Skin epidermis (tissue), 12 donors: ENCODE data around the gene NAA80.

Source experiments
- H3K27ac ChIP-seq, 21 experiments: fragments of 200-600 bp; sonication (generic) in 11 of 21; one replicate each; pipeline ENCODE4 v1.5.0; 2020; ENCODE audit warnings: mild to moderate bottlenecking in 3 of 21, inconsistent platforms in 2 of 21, moderate library complexity in 2 of 21
- H3K4me3 ChIP-seq, 7 experiments: fragments of 200-600 bp; sonication (generic) in 2 of 7; one replicate each; pipeline ENCODE4 v1.5.0; 2020; ENCODE audit warnings: inconsistent platforms in 2 of 7, mild to moderate bottlenecking in 2 of 7, moderate library complexity in 1 of 7

Gene NAA80

GRCh38 chr3:50298836-50299637, at the start of gene NAA80, which contains the start of gene HYAL3:
Gene NAA80, minus strand, starts transcription at chr3:50299405. Its CDS starts 1,942 bp downstream, at chr3:50297463.
Gene HYAL3, minus strand, starts transcription at chr3:50299405. Its CDS starts 3,803 bp downstream, at chr3:50295602.
- Histone ChIP-seq H3K27ac (peak within 1 kb of the TSS; percentile 54 to 95 (median 89)), H3K4me3 (peak within 1 kb of the TSS; percentile 44 to 69 (median 65))

DNA sequence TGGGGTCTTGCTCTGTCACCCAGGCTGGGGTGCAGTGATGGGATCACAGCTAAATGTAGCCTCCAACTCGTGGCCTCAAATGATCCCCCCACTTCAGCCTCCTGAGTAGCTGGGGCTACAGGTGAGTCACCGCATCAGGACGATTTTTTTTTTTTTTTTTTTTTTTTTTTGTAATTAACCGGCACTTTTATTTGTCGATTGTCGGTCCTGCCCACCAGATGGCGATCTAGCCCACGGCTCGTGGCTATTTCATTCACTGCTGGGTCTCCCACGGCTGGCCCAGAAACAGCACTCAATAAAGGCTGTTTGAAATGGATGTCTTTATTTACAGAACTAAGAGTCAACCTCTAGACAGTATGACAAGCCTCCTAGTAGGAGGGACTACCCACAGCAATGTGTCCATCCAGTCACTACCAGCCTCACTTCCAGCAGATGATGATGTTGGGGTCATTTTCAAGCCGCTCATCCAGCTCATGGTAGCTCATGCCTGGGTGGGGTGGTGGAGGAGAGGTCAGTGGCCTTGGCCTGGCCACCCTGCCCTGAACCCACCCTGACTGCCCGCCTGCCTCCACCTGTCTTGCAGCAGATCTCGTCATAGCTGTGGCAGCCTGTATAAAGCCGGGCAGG, 48.1 kb upstream of the NAA80 start:
- peak overlapping the region in 2 of 21 experiments; percentile 12 to 28 for H3K27ac ChIP-seq
- H3K4me3 ChIP-seq, result no peak overlapping the region

DNA sequence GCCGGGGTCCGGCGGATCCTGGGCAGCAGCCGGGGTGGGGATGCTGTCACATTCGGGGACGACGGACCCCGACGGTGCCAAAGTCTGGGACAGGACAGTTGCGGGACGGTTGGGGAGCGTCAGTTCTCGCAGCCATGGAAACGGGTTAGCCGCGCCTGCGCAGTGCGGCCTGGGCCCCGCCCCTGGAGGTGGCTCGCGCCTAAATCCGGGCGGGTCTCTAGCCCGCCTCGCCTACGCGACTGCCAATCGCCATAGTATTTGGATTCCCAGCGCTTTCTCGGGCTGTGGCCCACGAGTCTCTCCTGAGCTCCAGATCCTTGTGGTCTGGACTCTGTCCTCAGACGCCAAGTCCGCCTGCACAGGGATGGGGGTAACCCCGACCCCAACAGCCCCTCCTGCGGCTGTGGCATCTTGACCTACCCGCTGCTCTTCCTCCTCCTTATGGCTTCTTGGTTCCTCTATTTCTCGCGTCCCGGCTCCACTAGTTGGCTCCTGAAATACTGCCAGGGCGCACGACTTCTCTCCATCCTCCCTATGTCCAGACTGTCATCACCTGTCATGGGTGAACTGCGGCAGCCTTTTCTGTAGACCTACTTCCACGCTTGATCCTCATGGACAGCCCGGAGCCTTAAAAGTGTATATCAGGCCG, 46.5 kb upstream of the NAA80 start, which contains the start of gene ZMYND10:
TSS of gene ZMYND10 (minus strand) at position 147 of the 649 bp plus-strand sequence. CDS start 153 bp downstream, outside the sequence.
- Histone ChIP-seq H3K27ac (peak within 1 kb of the TSS in 4 of 21 experiments; percentile 23 to 65 (median 52)), H3K4me3 (peak within 1 kb of the TSS in 6 of 7 experiments; percentile 16 to 37 (median 29))

DNA sequence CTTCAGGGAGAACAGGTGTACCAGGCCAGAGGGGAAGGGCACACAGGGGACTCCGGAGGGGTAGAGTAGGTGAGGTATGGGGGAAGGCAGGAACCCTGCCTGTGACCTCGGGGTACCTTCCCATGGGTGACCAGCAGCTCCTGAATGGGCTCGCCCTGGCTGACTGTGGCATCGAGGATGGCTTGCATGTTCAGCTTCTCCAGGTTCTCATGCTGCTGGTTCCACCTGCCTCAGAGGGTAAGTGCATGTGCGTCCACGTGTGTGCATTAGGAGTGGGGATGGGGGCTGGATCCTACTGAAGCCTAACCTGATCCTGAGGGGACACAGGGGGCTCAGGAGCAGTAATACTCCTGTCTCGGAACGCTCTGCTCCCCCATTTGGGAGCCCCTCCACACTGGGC, 45.8 kb upstream of the NAA80 start:
- Histone ChIP-seq H3K4me3 (peak overlapping the region in 5 of 7 experiments; percentile 16 to 37 (median 26)), H3K27ac (no peak overlapping the region)

GRCh38 chr3:50342813-50343633, 43.8 kb upstream of the NAA80 start:
- H3K4me3 ChIP-seq, result no peak overlapping the region
- H3K27ac ChIP-seq, result peak overlapping the region in 4 of 21 experiments; percentile 23 to 98 (median 97)

DNA sequence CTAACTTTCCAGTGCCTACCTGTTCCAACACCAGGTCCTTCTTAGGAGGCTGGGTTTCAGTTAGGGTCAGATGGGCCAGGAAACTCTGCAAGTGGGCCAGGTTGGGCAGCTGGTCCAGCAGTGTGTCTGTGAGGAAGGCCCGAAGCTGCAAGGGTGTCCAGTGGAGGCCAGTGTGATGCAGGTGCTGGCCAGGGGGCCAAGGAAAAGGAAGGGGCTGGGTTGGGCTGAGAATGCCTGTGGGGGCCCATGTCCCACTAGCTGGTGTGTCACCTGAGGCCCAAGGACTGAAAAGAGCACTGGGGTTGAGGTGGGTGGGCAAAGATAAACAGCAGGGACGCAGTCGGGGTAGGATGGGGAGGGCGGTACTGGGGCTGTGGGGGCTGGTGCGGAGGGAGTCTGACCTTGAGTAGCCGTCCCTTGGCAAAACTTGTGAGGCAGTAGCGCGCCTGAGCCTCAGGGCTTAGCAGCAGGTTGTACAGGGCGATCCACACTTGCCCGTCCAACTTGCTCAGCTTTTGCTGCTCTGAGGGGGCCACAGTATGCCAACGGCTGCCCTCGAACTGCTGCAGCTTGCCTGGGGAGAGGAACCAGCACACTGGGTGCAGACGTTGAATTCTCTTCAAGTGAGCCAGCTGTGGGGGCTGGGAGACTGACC, 42.9 kb upstream of the NAA80 start:
- H3K27ac ChIP-seq, result peak overlapping the region in 11 of 21 experiments; percentile 83 to 98 (median 97)
- no peak overlapping the region for H3K4me3 ChIP-seq

DNA sequence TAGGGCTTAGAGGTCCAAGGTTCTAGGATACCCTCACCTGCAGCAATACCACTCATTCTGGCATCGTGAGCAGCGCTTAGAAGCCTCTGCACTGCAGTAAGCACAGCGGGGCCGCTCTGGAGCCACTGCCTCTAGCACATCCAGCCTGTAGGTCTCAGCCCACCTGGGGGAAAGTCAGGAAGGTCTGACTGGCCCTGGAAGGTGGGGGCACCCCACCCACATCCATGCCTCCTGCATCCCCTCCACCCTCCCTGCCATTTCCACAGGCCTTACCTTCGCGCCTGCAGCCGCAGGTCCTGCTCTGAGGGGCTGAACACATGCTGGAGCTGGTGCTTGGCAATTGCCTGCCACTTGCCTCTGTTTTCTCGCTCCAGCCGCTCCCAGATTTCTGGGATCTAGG, 42.3 kb upstream of the NAA80 start:
- Histone ChIP-seq H3K4me3 (peak overlapping the region in 5 of 7 experiments; percentile 42 to 87 (median 65)), H3K27ac (peak overlapping the region in 20 of 21 experiments; percentile 77 to 98 (median 96))

- Histone ChIP-seq H3K4me3 (peak within 1 kb of the TSS; percentile 42 to 87 (median 61)), H3K27ac (peak within 1 kb of the TSS; percentile 58 to 98 (median 96))
Observed at GRCh38 chr3:50340448-50341329, 41.5 kb upstream of the NAA80 start, which contains the start of gene RASSF1. Gene RASSF1, minus strand, starts transcription at chr3:50340836. Its CDS starts 31 bp downstream, at chr3:50340805.

GRCh38 chr3:50340147-50340447, 40.9 kb upstream of the NAA80 start:
- Histone ChIP-seq H3K27ac (peak overlapping the region; percentile 58 to 98 (median 96)), H3K4me3 (peak overlapping the region; percentile 42 to 87 (median 61))

DNA sequence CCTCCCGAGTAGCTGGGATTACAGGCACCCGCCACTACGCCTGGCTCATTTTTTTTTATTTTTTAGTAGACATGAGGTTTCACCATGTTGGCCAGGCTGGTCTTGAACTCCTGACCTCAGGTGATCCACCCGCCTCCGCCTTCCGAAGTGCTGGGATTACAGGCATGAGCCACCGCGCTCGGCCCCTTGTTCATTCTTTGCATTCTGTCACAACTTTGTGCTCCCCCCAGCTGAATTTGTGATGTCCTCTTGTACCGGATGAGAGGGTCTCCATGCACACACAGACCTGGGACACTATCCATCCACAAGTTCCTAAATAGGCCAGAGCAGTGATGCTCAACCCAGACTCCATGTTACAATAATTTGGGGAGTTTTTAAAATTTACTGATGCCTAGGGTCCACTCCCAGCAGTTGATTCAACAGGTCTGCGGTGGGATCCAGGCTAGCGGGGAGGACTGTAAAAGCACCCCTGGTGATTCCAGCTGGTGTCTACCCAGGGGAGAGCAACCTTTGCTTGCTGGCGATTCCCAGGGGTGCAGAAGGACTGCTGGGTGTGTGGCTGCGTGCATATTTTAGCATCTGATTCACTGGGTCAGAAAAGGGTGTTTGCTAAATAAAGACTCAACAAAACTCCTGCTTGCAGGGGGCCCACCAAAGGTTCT, 40.4 kb upstream of the NAA80 start:
- Histone ChIP-seq H3K27ac (peak overlapping the region in 20 of 21 experiments; percentile 77 to 98 (median 97)), H3K4me3 (peak overlapping the region; percentile 42 to 87 (median 61))

GRCh38 chr3:50338965-50339364, 39.8 kb upstream of the NAA80 start:
- H3K27ac ChIP-seq, result peak overlapping the region in 20 of 21 experiments; percentile 88 to 99 (median 97)
- peak overlapping the region; percentile 42 to 90 (median 73) for H3K4me3 ChIP-seq

GRCh38 chr3:50337175-50337861, 38.1 kb upstream of the NAA80 start:
- peak overlapping the region; percentile 65 to 94 (median 86) for H3K4me3 ChIP-seq
- H3K27ac ChIP-seq, result peak overlapping the region; percentile 74 to 99 (median 97)

- Histone ChIP-seq H3K27ac (peak overlapping the region; percentile 74 to 99 (median 97)), H3K4me3 (peak overlapping the region; percentile 65 to 94 (median 86))
Observed at GRCh38 chr3:50336452-50337174, 37.4 kb upstream of the NAA80 start.

GRCh38 chr3:50334339-50335075, 35.3 kb upstream of the NAA80 start:
- H3K4me3 ChIP-seq, result peak overlapping the region in 1 of 7 experiments; percentile 4
- H3K27ac ChIP-seq, result peak overlapping the region in 17 of 21 experiments; percentile 2 to 99 (median 73)

GRCh38 chr3:50333744-50334328, 34.6 kb upstream of the NAA80 start:
- H3K27ac ChIP-seq, result peak overlapping the region in 18 of 21 experiments; percentile 2 to 99 (median 72)
- no peak overlapping the region for H3K4me3 ChIP-seq
